HG02571 (cell line): ENCODE measurements around the gene SRGAP1.
"Not testable (repeated sequence)": the region's sequence is repeated elsewhere in the genome, so short reads cannot be mapped to it uniquely, and the experiment has no call there.

Experiments
- ATAC-seq: cut with Tn5 transposase; IDR thresholded peaks from one replicate; pipeline ENCODE4 v1.9.1; 2021; ENCODE audit warnings: mild to moderate bottlenecking, moderate library complexity; ENCODE audit not compliant: unreplicated experiment

The SRGAP1 gene

GRCh38 chr12:63865448-63865847 lies 20.9 kb downstream of the SRGAP1 start:
- ATAC-seq: no peak

- no peak for ATAC-seq
These were observed 22.6 kb downstream of the SRGAP1 start for GRCh38 chr12:63867053-63867452.

- ATAC-seq: no peak
These were observed 25.2 kb downstream of the SRGAP1 start for GRCh38 chr12:63869656-63870055.

- no peak for ATAC-seq
These were observed 26.3 kb downstream of the SRGAP1 start for GRCh38 chr12:63870838-63871237.

- no peak for ATAC-seq
These were observed 30.5 kb downstream of the SRGAP1 start for GRCh38 chr12:63874897-63875480.

GRCh38 chr12:63875703-63876102 lies 31.2 kb downstream of the SRGAP1 start:
- ATAC-seq: no peak

GRCh38 chr12:63876980-63877379 lies 32.5 kb downstream of the SRGAP1 start:
- no peak for ATAC-seq

- ATAC-seq: no peak
These were observed 33.2 kb downstream of the SRGAP1 start for GRCh38 chr12:63877693-63878092.

GRCh38 chr12:63880235-63880634 lies 35.7 kb downstream of the SRGAP1 start:
- ATAC-seq: not testable (repeated sequence)

GRCh38 chr12:63880742-63881263 lies 36.3 kb downstream of the SRGAP1 start:
- no peak for ATAC-seq

- ATAC-seq: no peak
These were observed 38.3 kb downstream of the SRGAP1 start for GRCh38 chr12:63882844-63883243.

GRCh38 chr12:63885401-63885800 lies 40.9 kb downstream of the SRGAP1 start:
- ATAC-seq: no peak

- no peak for ATAC-seq
These were observed 44.6 kb downstream of the SRGAP1 start for GRCh38 chr12:63888908-63889635.

GRCh38 chr12:63889721-63890509 lies 45.4 kb downstream of the SRGAP1 start:
- ATAC-seq: no peak

- no peak for ATAC-seq
These were observed 48.7 kb downstream of the SRGAP1 start for GRCh38 chr12:63893170-63893569.

GRCh38 chr12:63894132-63894531 lies 49.6 kb downstream of the SRGAP1 start:
- no peak for ATAC-seq

GRCh38 chr12:63895841-63896240 lies 51.3 kb downstream of the SRGAP1 start:
- ATAC-seq: no peak

GRCh38 chr12:63897931-63898330 lies 53.4 kb downstream of the SRGAP1 start:
- ATAC-seq: no peak

GRCh38 chr12:63898764-63899337 lies 54.4 kb downstream of the SRGAP1 start:
- ATAC-seq: no peak

- ATAC-seq: no peak
These were observed 54.9 kb downstream of the SRGAP1 start for GRCh38 chr12:63899396-63899795.
